ENCODE measurements around the gene METTL24. TPM values are rescaled to one million over a fixed set of nuclear protein-coding genes. Genes with fewer than 3 reads are reported as not detected.
"Not testable (repeated sequence)": the region's sequence is repeated elsewhere in the genome, so short reads cannot be mapped to it uniquely, and the experiment has no call there.

METTL24 gene
- total RNA-seq, 1 donor from 2014 or later, result 1.6 TPM

- intact Hi-C loops (cut with micrococcal nuclease), result loop anchor here (10.0 kb wide), 1 partner anchor 181 kb away; the partner anchor contains the start of gene CDC40
- ATAC-seq, result no peak
- DNase-seq, result no peak
Measured at GRCh38 chr6:110366256-110366655, 8.1 kb upstream of the METTL24 start.

GRCh38 chr6:110364364-110365105 lies 6.4 kb upstream of the METTL24 start:
- DNase-seq (no peak), ATAC-seq (no peak)
- intact Hi-C loops (cut with micrococcal nuclease), result loop anchor here (10.0 kb wide), 1 partner anchor 180 kb away; the partner anchor contains the start of gene CDC40

- ATAC-seq (peak; percentile 92), DNase-seq (no peak)
- intact Hi-C loops (cut with micrococcal nuclease), result loop anchor here (10.0 kb wide), 1 partner anchor 179 kb away; the partner anchor contains the start of gene CDC40
Measured at GRCh38 chr6:110363748-110364147, 5.6 kb upstream of the METTL24 start.

GRCh38 chr6:110360676-110361075 lies 2.5 kb upstream of the METTL24 start:
- intact Hi-C loops (cut with micrococcal nuclease), result loop anchor here (10.0 kb wide), 1 partner anchor 176 kb away; the partner anchor contains the start of gene CDC40
- DNase-seq (no peak), ATAC-seq (no peak)

GRCh38 chr6:110359556-110359955 lies 1.4 kb upstream of the METTL24 start:
- no peak for DNase-seq
- ATAC-seq, result no peak
- intact Hi-C loops (cut with micrococcal nuclease), result no loop called here

GRCh38 chr6:110358553-110359160 lies 508 bp upstream of the METTL24 start:
- DNase-seq (no peak), ATAC-seq (no peak)
- intact Hi-C loops (cut with micrococcal nuclease), result no loop called here

GRCh38 chr6:110357298-110357663 lies 868 bp downstream of the METTL24 start:
- no peak for ATAC-seq
- no peak for DNase-seq
- intact Hi-C loops (cut with micrococcal nuclease), result no loop called here

- DNase-seq (no peak), ATAC-seq (no peak)
- intact Hi-C loops (cut with micrococcal nuclease), result no loop called here
Measured at GRCh38 chr6:110356778-110357177, 1.4 kb downstream of the METTL24 start.

GRCh38 chr6:110355727-110356126 lies 2.4 kb downstream of the METTL24 start:
- no peak for DNase-seq
- no peak for ATAC-seq
- intact Hi-C loops (cut with micrococcal nuclease), result no loop called here

GRCh38 chr6:110355022-110355421 lies 3.1 kb downstream of the METTL24 start:
- intact Hi-C loops (cut with micrococcal nuclease), result no loop called here
- ATAC-seq, result no peak
- no peak for DNase-seq

- intact Hi-C loops (cut with micrococcal nuclease), result no loop called here
- ATAC-seq (no peak), DNase-seq (no peak)
Measured at GRCh38 chr6:110354153-110354552, 4.0 kb downstream of the METTL24 start.

- ATAC-seq, result no peak
- no peak for DNase-seq
- intact Hi-C loops (cut with micrococcal nuclease), result no loop called here
Measured at GRCh38 chr6:110353457-110354001, 4.6 kb downstream of the METTL24 start.

- DNase-seq (no peak), ATAC-seq (peak; percentile 24)
- intact Hi-C loops (cut with micrococcal nuclease), result no loop called here
Measured at GRCh38 chr6:110352563-110353262, 5.4 kb downstream of the METTL24 start.

- DNase-seq (no peak), ATAC-seq (no peak)
- intact Hi-C loops (cut with micrococcal nuclease), result no loop called here
Measured at GRCh38 chr6:110351986-110352385, 6.2 kb downstream of the METTL24 start.

GRCh38 chr6:110351546-110351945 lies 6.6 kb downstream of the METTL24 start:
- DNase-seq (no peak), ATAC-seq (no peak)
- intact Hi-C loops (cut with micrococcal nuclease), result no loop called here

GRCh38 chr6:110350593-110350992 lies 7.6 kb downstream of the METTL24 start:
- intact Hi-C loops (cut with micrococcal nuclease); DNase-seq; ATAC-seq: not testable (repeated sequence)

- intact Hi-C loops (cut with micrococcal nuclease), result no loop called here
- DNase-seq, result no peak
- ATAC-seq, result no peak
Measured at GRCh38 chr6:110348961-110349690, 9.0 kb downstream of the METTL24 start.

GRCh38 chr6:110345025-110345424 lies 13.1 kb downstream of the METTL24 start:
- intact Hi-C loops (cut with micrococcal nuclease), result no loop called here
- DNase-seq (no peak), ATAC-seq (no peak)

- intact Hi-C loops (cut with micrococcal nuclease), result no loop called here
Measured at GRCh38 chr6:110342759-110343158, 15.4 kb downstream of the METTL24 start.

More at GRCh38 chr6:110342759-110343158, 15.4 kb downstream of the METTL24 start:
- ATAC-seq (no peak), DNase-seq (no peak)

Measured in left ventricle myocardium superior (tissue), 1 donor.